ENCODE measurements around the gene TANK. TPM values are rescaled to one million over a fixed set of nuclear protein-coding genes. Genes with fewer than 3 reads are reported as not detected.

The TANK gene
- total RNA-seq, 1 donor from 2014 or later: 33.6 TPM

DNA sequence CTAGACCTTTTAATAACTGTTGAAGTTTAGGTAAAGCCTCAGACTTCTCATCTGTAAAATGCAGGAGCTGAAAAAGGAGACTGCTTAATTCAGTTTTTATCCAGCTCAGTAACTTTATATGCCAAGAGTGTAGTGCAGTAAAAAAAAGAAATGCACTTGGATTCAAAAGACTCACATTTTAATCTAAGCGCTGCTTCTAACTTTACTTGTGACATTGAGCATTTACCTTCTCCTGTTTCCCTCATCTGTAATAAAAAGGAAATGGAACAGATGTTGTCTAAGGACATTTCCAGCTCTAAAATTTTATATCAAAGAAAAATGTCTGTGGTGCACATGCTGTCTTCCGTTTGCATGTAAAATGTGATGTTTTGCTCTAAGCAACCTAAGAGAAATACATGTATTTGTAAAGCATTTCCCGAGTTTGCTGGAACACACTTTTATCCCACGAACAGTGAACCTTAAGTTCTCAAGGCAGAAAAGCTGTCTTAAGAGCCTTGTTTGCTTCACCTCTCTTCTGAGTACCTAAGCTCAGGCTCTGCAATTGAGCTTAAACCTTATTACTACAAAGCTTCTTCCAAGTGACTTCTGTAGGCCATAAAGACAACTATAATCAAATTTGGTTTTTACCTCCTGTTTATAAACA is 24.2 kb upstream of the TANK start:
- H3K4me3 ChIP-seq (ENCODE audit: low read depth, low read length): no peak overlapping the region
- H3K36me3 ChIP-seq (ENCODE audit: control insufficient read depth, insufficient read depth, low read length): no peaks in the 10 kb centered on the region
- H3K27me3 ChIP-seq (ENCODE audit: control insufficient read depth, insufficient read depth, low read length): no peaks in the 10 kb centered on the region
- no peak for DNase-seq (ENCODE audit: low read depth)
- no peak for TF ChIP-seq CTCF (IDR thresholded peaks at IDR 0.05; ENCODE audit: insufficient read depth, low read length, poor library complexity, severe bottlenecking)

DNA sequence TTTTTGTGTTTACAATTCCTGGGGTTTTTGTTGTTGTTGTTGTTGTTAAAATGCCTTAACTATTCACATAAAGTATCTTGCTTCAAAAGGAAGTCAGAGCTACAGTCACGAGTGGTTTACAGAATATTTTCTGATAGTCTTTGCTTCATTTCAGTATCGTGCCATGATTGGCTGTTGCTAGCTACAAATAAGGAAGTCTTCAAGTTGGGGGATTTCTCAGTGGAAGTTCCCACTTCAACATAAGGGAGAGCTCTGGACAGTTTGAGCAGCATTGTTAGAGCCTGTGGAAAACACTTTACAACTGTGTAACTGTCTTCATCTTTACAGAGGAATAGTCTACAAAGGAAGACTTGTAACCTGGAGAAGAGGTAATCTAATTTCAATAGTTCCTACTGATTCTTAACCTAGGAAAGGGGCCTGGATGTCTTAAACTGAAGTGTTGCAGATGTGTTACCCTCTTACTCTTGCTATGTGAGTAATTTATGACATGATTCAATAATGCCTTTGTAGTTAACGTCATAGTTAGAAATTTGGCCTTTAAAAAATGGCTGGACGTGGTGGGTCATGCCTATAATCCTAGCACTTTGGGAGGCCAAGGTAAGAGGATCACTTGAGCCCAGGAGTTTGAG is 23.4 kb upstream of the TANK start:
- peak; percentile 65 for DNase-seq (ENCODE audit: low read depth)
- H3K36me3 ChIP-seq (ENCODE audit: control insufficient read depth, insufficient read depth, low read length): no peaks in the 10 kb centered on the region

GRCh38 chr2:161138429-161138828 is 21.8 kb upstream of the TANK start:
- H3K27me3 ChIP-seq (ENCODE audit: control insufficient read depth, insufficient read depth, low read length): no peaks in the 10 kb centered on the region
- DNase-seq (ENCODE audit: low read depth): no peak
- H3K4me3 ChIP-seq (ENCODE audit: low read depth, low read length): peak overlapping the region; percentile 2
- no peaks in the 10 kb centered on the region for H3K36me3 ChIP-seq (ENCODE audit: control insufficient read depth, insufficient read depth, low read length)
- no peak for TF ChIP-seq CTCF (IDR thresholded peaks at IDR 0.05; ENCODE audit: insufficient read depth, low read length, poor library complexity, severe bottlenecking)

More for the DNA sequence above, 23.4 kb upstream of the TANK start:
- Histone ChIP-seq H3K4me3 (ENCODE audit: low read depth, low read length) (no peak overlapping the region), H3K27me3 (ENCODE audit: control insufficient read depth, insufficient read depth, low read length) (no peaks in the 10 kb centered on the region)
- no peak for TF ChIP-seq CTCF (IDR thresholded peaks at IDR 0.05; ENCODE audit: insufficient read depth, low read length, poor library complexity, severe bottlenecking)

DNA sequence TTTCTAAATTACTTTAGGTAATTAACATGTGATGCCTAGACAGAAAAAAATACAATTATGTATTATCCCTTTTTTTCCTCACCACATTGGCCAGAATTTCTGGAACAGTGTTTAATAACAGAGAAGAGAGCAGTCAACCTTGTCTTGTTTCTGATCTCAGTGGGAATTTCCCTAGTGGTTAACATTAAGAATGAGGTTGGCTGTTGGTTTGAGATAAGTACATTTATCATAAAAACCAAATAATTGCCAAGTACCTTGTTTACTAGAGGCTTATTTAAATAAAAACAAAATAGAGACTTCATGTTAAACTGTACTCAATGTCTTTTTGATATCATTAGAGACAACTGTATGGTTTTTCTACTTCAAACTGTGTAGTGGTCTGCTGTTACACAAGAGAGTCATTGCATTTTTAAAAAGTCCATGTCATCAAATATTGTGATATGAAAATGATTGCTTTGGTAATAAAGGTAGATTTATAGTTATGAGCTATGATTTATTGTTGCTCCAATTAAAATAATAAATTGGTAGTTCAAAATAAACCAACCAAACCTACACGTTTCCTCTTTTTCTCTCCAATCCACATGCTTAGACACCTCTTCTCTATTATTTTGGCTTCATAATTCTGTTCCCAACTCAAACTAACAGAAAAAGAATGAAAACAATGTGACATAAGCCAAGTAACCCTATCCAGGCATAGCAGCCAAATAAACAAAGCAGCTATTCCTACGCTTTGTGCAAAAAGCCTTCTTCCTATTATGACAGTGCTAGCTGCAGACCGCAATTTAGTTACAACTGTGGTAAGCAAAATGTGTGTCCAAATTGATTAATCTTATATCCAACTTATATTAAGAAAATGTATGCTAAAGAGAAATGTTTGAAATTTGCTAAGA is 20.9 kb upstream of the TANK start:
- H3K36me3 ChIP-seq (ENCODE audit: control insufficient read depth, insufficient read depth, low read length): no peaks in the 10 kb centered on the region
- H3K27me3 ChIP-seq (ENCODE audit: control insufficient read depth, insufficient read depth, low read length): no peaks in the 10 kb centered on the region
- no peak for TF ChIP-seq CTCF (IDR thresholded peaks at IDR 0.05; ENCODE audit: insufficient read depth, low read length, poor library complexity, severe bottlenecking)
- no peak overlapping the region for H3K4me3 ChIP-seq (ENCODE audit: low read depth, low read length)
- DNase-seq (ENCODE audit: low read depth): no peak

DNA sequence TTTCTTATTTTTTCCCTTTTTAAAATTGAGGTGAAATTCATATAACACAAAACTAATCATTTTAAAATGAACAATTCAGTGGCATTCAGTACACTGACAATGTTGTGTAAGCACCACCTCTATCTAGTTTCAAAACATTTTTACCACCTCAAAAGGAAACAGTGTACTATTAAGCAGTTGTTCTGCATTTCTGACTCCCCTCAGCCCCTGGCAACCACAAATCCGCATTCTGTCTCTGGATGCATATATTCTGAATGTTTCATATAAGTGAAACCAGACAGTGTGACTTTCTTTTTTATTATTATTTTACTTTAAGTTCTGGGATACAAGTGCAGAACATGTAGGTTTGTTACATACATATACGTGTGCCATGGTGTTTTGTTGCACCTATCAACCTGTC is 19.2 kb upstream of the TANK start:
- Histone ChIP-seq H3K4me3 (ENCODE audit: low read depth, low read length) (no peak overlapping the region), H3K36me3 (ENCODE audit: control insufficient read depth, insufficient read depth, low read length) (no peaks in the 10 kb centered on the region), H3K27me3 (ENCODE audit: control insufficient read depth, insufficient read depth, low read length) (no peaks in the 10 kb centered on the region)
- TF ChIP-seq CTCF (IDR thresholded peaks at IDR 0.05; ENCODE audit: insufficient read depth, low read length, poor library complexity, severe bottlenecking): no peak
- DNase-seq (ENCODE audit: low read depth): no peak

All from kidney epithelial cell (primary cell).